ES-I3 (cell line): ENCODE measurements around the gene MOB4.

ENCODE experiments used
- H3K36me3 ChIP-seq: 2 replicates; pipeline ENCODE4 v1.6.1; 2013; ENCODE audit warnings: mild to moderate bottlenecking, low read length, control low read depth, moderate library complexity; ENCODE audit not compliant: insufficient read depth
- H3K4me1 ChIP-seq: 2 replicates; pipeline ENCODE4 v1.6.1; 2013; ENCODE audit warnings: mild to moderate bottlenecking, control low read depth, low read length; ENCODE audit not compliant: insufficient read depth
- H3K9ac ChIP-seq: 2 replicates; pipeline ENCODE4 v1.6.1; 2013; ENCODE audit warnings: low read depth, mild to moderate bottlenecking, low read length, moderate library complexity
- H3K9me3 ChIP-seq: 2 replicates; pipeline ENCODE4 v1.6.1; 2013; ENCODE audit warnings: mild to moderate bottlenecking, low read length, moderate library complexity; ENCODE audit not compliant: control insufficient read depth, insufficient read depth

MOB4 gene

DNA sequence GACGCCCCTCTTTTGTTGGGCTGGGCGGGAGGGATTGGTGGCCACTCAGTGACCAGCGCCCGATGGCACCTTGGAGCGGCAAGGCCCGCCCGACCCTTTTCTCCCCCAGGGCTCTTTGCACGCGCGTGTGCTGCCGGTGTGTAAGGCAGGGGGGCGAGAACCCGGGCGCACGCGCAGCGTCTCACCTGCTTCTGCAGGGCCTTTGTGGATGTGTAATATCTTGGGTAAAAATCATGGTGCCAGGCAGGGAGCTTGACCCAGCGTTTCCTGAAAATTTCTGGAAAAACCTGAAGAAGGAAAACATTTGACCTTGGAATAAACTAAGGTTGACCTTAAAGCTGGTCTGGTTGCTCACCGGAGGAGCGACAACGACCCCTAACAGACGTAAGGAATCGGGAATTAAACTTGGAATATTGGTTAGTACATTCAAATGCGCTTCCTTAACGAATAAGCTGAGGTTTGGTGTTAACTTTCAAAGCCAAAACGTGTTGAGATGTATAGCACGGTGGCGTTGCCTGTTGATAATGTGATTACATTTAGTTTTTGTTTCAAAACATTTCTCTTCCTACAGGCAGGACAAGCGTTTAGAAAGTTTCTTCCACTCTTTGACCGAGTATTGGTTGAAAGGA lies 15.2 kb upstream of the MOB4 start:
- no peaks in the 10 kb centered on the region for H3K9me3 ChIP-seq
- H3K9ac ChIP-seq: peak overlapping the region; percentile 88
- H3K4me1 ChIP-seq: peaks cover 15% of the 10 kb centered on the region
- peaks cover 23% of the 10 kb centered on the region for H3K36me3 ChIP-seq

- H3K9me3 ChIP-seq: no peaks in the 10 kb centered on the region
- H3K4me1 ChIP-seq: peaks cover 8% of the 10 kb centered on the region
- peaks cover 12% of the 10 kb centered on the region for H3K36me3 ChIP-seq
- H3K9ac ChIP-seq: no peak overlapping the region
These were observed 13.7 kb upstream of the MOB4 start for GRCh38 chr2:197502201-197502600.

GRCh38 chr2:197502685-197503084 lies 13.2 kb upstream of the MOB4 start:
- peaks cover 7% of the 10 kb centered on the region for H3K4me1 ChIP-seq
- no peaks in the 10 kb centered on the region for H3K9me3 ChIP-seq
- H3K36me3 ChIP-seq: peaks cover 10% of the 10 kb centered on the region; the same call in 1 of the 2 replicates
- H3K9ac ChIP-seq: no peak overlapping the region

- Histone ChIP-seq H3K36me3 (peaks cover 7% of the 10 kb centered on the region; the same call in 1 of the 2 replicates), H3K4me1 (peaks cover 5% of the 10 kb centered on the region; the same call in 1 of the 2 replicates), H3K9me3 (no peaks in the 10 kb centered on the region), H3K9ac (no peak overlapping the region)
These were observed 11.9 kb upstream of the MOB4 start for GRCh38 chr2:197504000-197504399.

DNA sequence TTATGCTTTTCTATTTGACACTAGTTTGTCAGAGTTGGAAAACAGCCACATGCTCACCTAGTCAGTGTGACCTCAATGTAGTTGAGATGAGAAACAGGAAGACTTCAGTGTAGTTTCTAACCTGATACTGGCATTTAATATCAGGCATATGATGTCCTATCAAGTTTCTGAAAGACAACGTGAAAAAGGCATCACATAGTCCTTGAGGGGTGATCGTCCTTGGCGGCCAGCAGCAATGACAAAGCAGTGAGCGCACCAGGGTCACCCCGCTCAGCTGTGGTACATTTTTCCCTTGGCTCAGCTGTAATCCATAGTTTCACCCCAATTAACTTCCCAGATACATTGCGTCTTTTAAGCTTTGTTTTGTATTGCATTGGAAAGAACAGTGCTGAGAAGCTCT lies 11.4 kb upstream of the MOB4 start:
- peaks cover 5% of the 10 kb centered on the region; the same call in 1 of the 2 replicates for H3K4me1 ChIP-seq
- H3K9ac ChIP-seq: no peak overlapping the region
- no peaks in the 10 kb centered on the region for H3K9me3 ChIP-seq
- H3K36me3 ChIP-seq: peaks cover 7% of the 10 kb centered on the region; the same call in 1 of the 2 replicates

DNA sequence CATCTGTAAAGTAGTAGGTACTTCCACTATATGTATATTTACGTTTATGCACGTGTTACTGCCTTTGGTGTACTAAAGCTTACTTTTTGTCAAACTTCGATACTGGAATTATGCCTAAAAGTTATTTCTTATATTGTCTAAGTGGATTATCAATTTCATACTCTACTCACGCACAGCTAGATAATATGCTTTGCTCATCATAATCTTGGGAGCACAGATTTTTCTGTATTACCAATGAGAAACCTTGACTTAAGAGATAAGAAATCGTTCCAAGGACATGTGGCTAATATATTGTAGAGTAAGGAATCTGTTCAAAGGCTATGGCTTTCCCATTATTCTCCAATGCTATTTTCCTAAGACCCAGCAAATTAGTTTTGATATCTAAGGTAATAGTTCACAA lies 9.2 kb upstream of the MOB4 start:
- Histone ChIP-seq H3K36me3 (peaks cover 7% of the 10 kb centered on the region; the same call in 1 of the 2 replicates), H3K4me1 (peaks cover 5% of the 10 kb centered on the region; the same call in 1 of the 2 replicates), H3K9me3 (no peaks in the 10 kb centered on the region), H3K9ac (no peak overlapping the region)

DNA sequence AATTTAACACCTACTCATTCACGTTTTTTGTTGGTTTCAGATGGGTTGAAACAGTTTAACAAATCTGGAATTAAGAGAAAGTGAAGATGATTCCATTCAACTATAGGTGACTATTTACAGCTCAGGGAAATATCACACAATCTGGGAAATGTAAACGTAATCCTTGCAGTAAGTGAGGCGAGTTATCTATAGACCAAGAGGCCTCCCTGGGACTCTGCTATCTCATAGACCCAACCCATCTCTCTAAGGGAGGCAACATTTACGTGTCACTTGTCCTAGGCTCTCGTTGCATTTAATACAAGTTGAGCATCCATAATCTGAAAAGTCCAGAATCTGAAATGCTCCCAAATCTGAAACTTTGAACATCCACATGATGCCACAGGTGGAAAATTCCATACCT lies 2.0 kb upstream of the MOB4 start:
- no peaks in the 10 kb centered on the region for H3K9me3 ChIP-seq
- H3K9ac ChIP-seq: no peak overlapping the region
- no peaks in the 10 kb centered on the region for H3K4me1 ChIP-seq
- no peaks in the 10 kb centered on the region for H3K36me3 ChIP-seq

GRCh38 chr2:197514754-197515153 lies 1.1 kb upstream of the MOB4 start:
- no peaks in the 10 kb centered on the region for H3K9me3 ChIP-seq
- no peaks in the 10 kb centered on the region for H3K36me3 ChIP-seq
- H3K4me1 ChIP-seq: no peaks in the 10 kb centered on the region
- H3K9ac ChIP-seq: peak overlapping the region; percentile 94; the same call in 1 of the 2 replicates

- Histone ChIP-seq H3K9me3 (0 out of 2 replicates have a peak, but pooled peaks cover 1% of the 10 kb centered on the region), H3K36me3 (no peaks in the 10 kb centered on the region), H3K4me1 (no peaks in the 10 kb centered on the region), H3K9ac (peak overlapping the region; percentile 94)
These were observed 539 bp upstream of the MOB4 start for GRCh38 chr2:197515315-197515738.

- Histone ChIP-seq H3K9me3 (0 out of 2 replicates have a peak, but pooled peaks cover 4% of the 10 kb centered on the region), H3K4me1 (no peaks in the 10 kb centered on the region), H3K9ac (peak overlapping the region; percentile 94), H3K36me3 (no peaks in the 10 kb centered on the region; the same call in 1 of the 2 replicates)
These were observed 511 bp downstream of the MOB4 start for GRCh38 chr2:197516393-197516761.

DNA sequence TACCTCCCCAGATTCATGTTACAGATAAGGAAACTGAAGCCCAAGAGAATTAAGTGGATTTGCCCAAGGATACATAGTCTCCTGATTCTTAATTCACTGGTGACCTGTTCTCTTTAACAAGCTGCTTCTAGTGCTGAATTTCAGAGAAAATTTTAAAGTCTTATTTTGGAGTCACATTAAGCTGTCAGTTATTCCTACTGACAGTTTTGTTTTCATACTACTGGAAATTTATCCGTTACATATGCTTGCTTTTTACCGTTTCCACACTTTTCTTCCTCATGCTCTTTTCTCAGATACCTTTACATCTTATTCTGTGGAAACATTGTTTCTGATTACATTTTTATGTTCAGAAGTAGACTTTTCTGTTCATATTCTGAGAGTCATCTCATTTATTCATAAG lies 1.3 kb downstream of the MOB4 start:
- no peaks in the 10 kb centered on the region; the same call in 1 of the 2 replicates for H3K36me3 ChIP-seq
- H3K9ac ChIP-seq: peak overlapping the region; percentile 94
- peaks cover 4% of the 10 kb centered on the region; the same call in 1 of the 2 replicates for H3K9me3 ChIP-seq
- no peaks in the 10 kb centered on the region for H3K4me1 ChIP-seq

DNA sequence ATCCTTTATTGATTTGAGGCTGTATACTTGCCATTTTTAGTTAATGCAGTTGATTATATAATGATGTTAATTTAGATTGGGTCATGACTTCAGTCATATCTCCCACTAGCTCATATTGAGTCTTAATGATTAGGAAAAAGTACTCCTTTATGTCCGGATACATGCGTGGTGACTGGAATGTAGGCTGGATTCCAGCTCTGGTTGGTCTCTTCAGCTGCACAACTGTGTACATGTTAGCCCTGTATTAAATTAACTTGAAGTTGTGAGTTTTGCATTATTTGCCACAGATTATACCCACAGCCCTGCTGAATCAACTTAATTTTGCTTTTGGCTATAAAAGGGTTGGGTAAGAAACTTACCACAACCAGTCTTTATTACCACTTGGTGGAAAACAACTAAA lies 22.5 kb downstream of the MOB4 start:
- Histone ChIP-seq H3K9ac (no peak overlapping the region), H3K4me1 (no peaks in the 10 kb centered on the region), H3K9me3 (no peaks in the 10 kb centered on the region), H3K36me3 (no peaks in the 10 kb centered on the region; the same call in none of the 2 replicates)

DNA sequence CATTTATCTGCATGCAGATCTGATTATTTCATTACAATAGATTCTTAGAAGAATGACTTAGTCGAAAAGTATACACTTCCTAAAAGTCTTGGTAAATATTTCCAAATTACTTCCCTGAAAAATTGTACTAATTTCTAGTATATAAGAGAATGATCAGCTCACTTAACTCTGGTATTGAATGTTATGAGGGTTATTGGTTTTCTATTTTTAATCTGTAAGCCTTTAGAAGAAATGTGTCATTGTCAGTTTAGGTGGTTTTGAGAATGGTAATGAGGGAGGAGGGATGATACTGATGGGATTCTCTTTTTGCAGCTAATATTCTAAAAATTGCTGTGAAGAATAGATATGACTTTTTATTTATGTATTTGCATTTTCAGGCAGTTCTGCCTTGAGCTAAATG lies 23.9 kb downstream of the MOB4 start:
- no peak overlapping the region for H3K9ac ChIP-seq
- no peaks in the 10 kb centered on the region for H3K4me1 ChIP-seq
- peaks cover 1% of the 10 kb centered on the region for H3K36me3 ChIP-seq
- no peaks in the 10 kb centered on the region for H3K9me3 ChIP-seq

- Histone ChIP-seq H3K36me3 (peaks cover 4% of the 10 kb centered on the region), H3K9me3 (no peaks in the 10 kb centered on the region), H3K9ac (no peak overlapping the region), H3K4me1 (no peaks in the 10 kb centered on the region)
These were observed 27.3 kb downstream of the MOB4 start for GRCh38 chr2:197543206-197543605.

DNA sequence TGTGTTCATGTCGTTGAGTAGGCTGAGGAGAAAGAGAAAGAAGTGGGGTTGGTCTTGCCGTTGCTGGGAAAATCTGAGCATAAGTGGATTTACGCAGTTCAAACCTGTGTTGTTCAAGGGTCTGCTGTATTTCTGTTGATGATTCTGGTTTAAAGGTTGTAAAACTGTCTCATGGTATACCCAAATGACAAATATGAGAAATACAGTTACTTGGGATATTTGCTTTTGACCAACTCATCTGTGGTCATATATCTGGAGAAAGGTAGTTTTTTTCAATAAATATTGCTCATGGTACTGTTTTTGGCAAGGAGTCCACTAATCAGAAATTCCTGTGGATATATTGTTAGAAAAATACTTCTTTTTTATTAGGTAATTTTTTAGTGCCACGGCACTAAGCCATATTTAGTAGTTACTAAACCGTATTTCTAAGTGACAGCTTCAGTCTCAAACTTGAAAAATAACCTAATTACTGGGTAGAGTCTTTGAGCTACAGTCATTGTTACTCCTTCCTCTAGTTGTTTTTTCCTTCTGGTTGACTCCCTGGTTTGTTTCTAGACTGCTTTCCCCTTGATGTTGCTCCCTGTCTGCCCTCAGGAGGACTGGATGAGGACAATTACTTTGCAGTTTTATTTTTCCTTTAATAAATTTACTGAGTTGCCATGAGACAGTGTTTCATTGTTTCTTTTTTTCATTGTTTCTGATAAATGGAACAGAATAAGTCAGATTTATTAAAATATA lies 31.5 kb downstream of the MOB4 start:
- peaks cover 4% of the 10 kb centered on the region for H3K36me3 ChIP-seq
- H3K4me1 ChIP-seq: no peaks in the 10 kb centered on the region
- H3K9me3 ChIP-seq: no peaks in the 10 kb centered on the region
- H3K9ac ChIP-seq: no peak overlapping the region
